Measurements from ENCODE around the gene PEAK1.

GRCh38 chr15:77186594-77187011 is 233.3 kb downstream of the PEAK1 start:
- TF ChIP-seq CTCF (conservative IDR thresholded peaks at IDR 0.05; ENCODE audit: low read depth, low read length) (peak; percentile 68), EZH2 (IDR thresholded peaks at IDR 0.05; ENCODE audit: low read length, unreplicated experiment) (no peak)

Data from PC-3 (cell line).